Left lung (tissue), 10 donors: ENCODE data around the gene ZNF677. TPM values are rescaled to one million over a fixed set of nuclear protein-coding genes. Genes with fewer than 3 reads are reported as not detected.
"Not testable (repeated sequence)": the region's sequence is repeated elsewhere in the genome, so short reads cannot be mapped to it uniquely, and the experiment has no call there.

Experiments used
- ATAC-seq: fragments of 200-7000 bp; cut with Tn5 transposase; one replicate; pipeline ENCODE4 v1.9.1; 2020; ENCODE audit warnings: moderate library complexity
- DNase-seq, 4 donors: peaks; one replicate each; pipeline ENCODE4 v3.0.0-alpha.2; 2013 to 2020
- H3K27ac ChIP-seq, 2 donors: fragments of 200-600 bp; sonication (generic) in 1 of 2; one replicate each; pipeline versions ENCODE4 v1.5.0 to v1.8.0; 2020 to 2021
- H3K27me3 ChIP-seq, 2 donors: fragments of 200-600 bp; sonication (generic) in 1 of 2; one replicate each; pipeline versions ENCODE4 v1.5.0 to v1.8.0; 2020 to 2021
- H3K36me3 ChIP-seq, 2 donors: fragments of 200-600 bp; sonication (generic) in 1 of 2; one replicate each; pipeline versions ENCODE4 v1.5.0 to v1.8.0; 2020 to 2021
- H3K4me1 ChIP-seq, 2 donors: fragments of 200-600 bp; one replicate each; pipeline ENCODE4 v1.8.0; 2021
- H3K4me3 ChIP-seq, 2 donors: fragments of 200-600 bp; sonication (generic) in 1 of 2; one replicate each; pipeline versions ENCODE4 v1.5.0 to v1.8.0; 2020 to 2021; ENCODE audit warnings: mild to moderate bottlenecking in 1 of 2
- H3K9me3 ChIP-seq, 2 donors: fragments of 200-600 bp; sonication (generic) in 1 of 2; one replicate each; pipeline versions ENCODE4 v1.5.0 to v1.8.0; 2020 to 2021
- intact Hi-C, 2 donors: fragments of 100-400 bp; cut with DNase I; formaldehyde crosslinking; loops; one replicate each; pipeline versions ENCODE4 v1.11.2 to v1.14.2; 2022
- polyA plus RNA-seq, 6 donors: library from polyadenylated mRNA; unstranded; fragments of 120-200 nt; gene quantifications; one replicate each; pipeline ENCODE4 v1.2.1, GENCODE V29; 2013; ENCODE audit not compliant: insufficient read length in 6 of 6
- total RNA-seq, 2 donors: library from RNA; stranded (reverse); fragmentation: NEBNext Ultra II Directional; extraction: Animal tissue kit (Norgen Biotek cat#: 25700); gene quantifications; one replicate each; pipeline ENCODE4 v1.2.1, GENCODE V29; 2021
- TF ChIP-seq, protein P1 (sequence below), 2 donors: fragments of 200-600 bp; sonication (generic) in 1 of 2; IDR thresholded peaks; one replicate each; pipeline versions ENCODE4 v1.5.0 to v1.8.0; 2021; ENCODE audit warnings: antibody characterized with exemption in 2 of 2
- donor health status: DM: no; HTN: yes; CAD: no.
- donor health status: DM: no; HTN: no; CAD: no.

The ZNF677 gene
- total and polyA plus RNA-seq, 8 donors, result 13.8 to 58.3 (median 53.2) TPM

DNA sequence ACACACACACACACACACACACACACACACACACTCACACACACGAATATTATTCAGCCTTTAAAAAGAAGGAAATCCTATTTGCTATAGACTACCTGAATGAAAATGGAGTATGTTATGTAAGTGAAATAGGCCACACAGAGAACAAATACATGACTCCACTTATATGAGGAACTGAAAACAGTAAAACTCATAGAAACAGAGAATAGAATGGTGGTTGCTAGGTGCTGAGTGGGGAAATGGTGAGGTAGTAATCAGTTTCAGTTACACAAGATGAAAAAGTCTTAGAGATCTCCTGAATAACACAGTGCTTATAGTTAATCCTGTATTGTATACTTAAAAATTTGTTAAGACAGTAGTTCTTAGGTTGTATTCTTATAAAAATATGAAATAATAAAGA is 8.2 kb downstream of the ZNF677 start:
- Histone ChIP-seq H3K36me3 (peaks cover 0 to 85% of the 10 kb centered on the region in 2 donors), H3K4me1 (no peaks in the 10 kb centered on the region), H3K27me3 (no peaks in the 10 kb centered on the region), H3K9me3 (peaks cover 10 to 99% of the 10 kb centered on the region in 2 donors), H3K27ac (no peak overlapping the region), H3K4me3 (no peak overlapping the region)
- intact Hi-C loops, result no loop called here
- ATAC-seq (no peak), DNase-seq (no peak)
- TF ChIP-seq, protein P1, sequence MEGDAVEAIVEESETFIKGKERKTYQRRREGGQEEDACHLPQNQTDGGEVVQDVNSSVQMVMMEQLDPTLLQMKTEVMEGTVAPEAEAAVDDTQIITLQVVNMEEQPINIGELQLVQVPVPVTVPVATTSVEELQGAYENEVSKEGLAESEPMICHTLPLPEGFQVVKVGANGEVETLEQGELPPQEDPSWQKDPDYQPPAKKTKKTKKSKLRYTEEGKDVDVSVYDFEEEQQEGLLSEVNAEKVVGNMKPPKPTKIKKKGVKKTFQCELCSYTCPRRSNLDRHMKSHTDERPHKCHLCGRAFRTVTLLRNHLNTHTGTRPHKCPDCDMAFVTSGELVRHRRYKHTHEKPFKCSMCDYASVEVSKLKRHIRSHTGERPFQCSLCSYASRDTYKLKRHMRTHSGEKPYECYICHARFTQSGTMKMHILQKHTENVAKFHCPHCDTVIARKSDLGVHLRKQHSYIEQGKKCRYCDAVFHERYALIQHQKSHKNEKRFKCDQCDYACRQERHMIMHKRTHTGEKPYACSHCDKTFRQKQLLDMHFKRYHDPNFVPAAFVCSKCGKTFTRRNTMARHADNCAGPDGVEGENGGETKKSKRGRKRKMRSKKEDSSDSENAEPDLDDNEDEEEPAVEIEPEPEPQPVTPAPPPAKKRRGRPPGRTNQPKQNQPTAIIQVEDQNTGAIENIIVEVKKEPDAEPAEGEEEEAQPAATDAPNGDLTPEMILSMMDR (IDR thresholded peaks at IDR 0.05), result no peak

DNA sequence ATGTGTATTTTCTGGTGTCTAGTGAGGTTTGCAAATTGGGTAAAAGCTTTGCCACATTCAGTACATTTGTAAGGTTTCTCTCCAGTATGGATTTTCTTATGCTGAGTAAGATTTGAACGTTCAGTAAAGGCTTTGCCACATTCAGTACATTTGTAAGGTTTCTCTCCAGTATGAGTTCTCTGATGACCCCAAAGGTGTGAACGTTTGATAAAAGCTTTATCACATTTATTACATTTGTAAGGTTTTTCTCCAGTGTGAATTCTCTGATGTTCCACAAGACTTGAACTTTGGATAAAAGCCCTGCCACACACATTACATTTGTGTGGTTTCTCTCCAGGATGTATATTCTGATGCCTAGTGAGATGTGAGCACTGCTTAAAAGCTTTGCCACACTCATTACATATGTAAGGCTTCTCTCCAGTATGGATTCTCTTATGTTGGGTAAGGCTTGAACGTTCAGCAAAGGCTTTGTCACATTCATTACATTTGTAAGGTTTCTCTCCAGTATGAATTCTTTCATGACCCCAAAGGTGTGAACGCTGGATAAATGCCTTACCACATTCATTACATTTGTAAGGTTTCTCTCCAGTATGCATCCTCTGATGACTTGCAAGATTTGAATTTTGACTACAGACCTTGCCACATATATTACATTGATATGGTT is 17.4 kb downstream of the ZNF677 start:
- no peak for DNase-seq
- no peak overlapping the region for H3K4me3 ChIP-seq
- H3K9me3 ChIP-seq, result peaks cover 18 to 100% of the 10 kb centered on the region in 2 donors
- no peaks in the 10 kb centered on the region for H3K4me1 ChIP-seq
- H3K27ac ChIP-seq, result no peak overlapping the region
- TF ChIP-seq, protein P1 (IDR thresholded peaks at IDR 0.05), result no peak
- no peak for ATAC-seq
- peaks cover 0 to 54% of the 10 kb centered on the region in 2 donors for H3K36me3 ChIP-seq
- no peaks in the 10 kb centered on the region for H3K27me3 ChIP-seq
- intact Hi-C loops, result no loop called here

DNA sequence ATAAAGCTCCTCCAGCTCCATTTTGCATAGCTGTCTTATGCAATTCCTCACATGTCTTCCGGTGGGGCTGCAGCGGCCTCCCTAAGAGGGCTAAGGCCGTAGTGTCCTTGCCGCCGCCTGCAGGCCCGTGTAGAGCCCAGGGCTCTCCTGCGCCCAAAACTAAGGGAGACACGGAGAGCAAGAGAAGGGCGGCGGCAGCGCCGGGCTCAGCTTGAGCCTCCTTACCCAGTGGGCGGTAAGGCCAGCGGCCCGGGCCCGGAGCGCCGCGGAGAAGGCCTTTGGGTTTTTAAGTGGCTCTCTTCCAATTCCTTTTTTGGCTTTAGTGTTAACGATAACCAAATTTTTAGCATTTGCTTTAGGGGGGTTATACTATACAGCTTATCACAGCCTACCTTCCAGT is 30.1 kb downstream of the ZNF677 start:
- Histone ChIP-seq H3K36me3 (no peaks in the 10 kb centered on the region), H3K27me3 (no peaks in the 10 kb centered on the region), H3K4me1 (no peaks in the 10 kb centered on the region), H3K4me3 (no peak overlapping the region), H3K27ac (no peak overlapping the region), H3K9me3 (peaks cover 0 to 99% of the 10 kb centered on the region in 2 donors)
- DNase-seq, result peak in 1 of 4 donors; percentile 37
- TF ChIP-seq, protein P1 (IDR thresholded peaks at IDR 0.05), result no peak
- ATAC-seq, result no peak
- intact Hi-C loops, result no loop called here

DNA sequence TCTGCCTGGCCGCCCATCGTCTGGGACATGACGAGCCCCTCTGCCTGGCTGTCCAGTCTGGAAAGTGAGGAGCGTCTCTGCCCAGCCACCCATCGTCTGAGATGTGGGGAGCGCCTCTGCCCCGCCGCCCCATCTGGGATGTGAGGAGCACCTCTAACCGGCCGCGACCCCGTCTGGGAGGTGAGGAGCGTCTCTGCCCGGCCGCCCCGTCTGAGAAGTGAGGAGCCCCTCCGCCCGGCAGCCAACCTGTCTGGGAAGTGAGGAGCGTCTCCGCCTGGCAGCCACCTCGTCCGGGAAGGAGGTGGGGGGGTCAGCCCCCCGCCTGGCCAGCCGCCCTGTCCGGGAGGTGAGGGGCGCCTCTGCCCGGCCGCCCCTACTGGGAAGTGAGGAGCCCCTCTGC is 32.0 kb downstream of the ZNF677 start:
- H3K4me1 ChIP-seq, H3K4me3 ChIP-seq, H3K27ac ChIP-seq, H3K27me3 ChIP-seq, intact Hi-C loops, ATAC-seq, H3K36me3 ChIP-seq: not testable (repeated sequence)
- peaks cover 8 to 99% of the 10 kb centered on the region in 2 donors for H3K9me3 ChIP-seq
- peak in 1 of 4 donors; percentile 61 for DNase-seq

DNA sequence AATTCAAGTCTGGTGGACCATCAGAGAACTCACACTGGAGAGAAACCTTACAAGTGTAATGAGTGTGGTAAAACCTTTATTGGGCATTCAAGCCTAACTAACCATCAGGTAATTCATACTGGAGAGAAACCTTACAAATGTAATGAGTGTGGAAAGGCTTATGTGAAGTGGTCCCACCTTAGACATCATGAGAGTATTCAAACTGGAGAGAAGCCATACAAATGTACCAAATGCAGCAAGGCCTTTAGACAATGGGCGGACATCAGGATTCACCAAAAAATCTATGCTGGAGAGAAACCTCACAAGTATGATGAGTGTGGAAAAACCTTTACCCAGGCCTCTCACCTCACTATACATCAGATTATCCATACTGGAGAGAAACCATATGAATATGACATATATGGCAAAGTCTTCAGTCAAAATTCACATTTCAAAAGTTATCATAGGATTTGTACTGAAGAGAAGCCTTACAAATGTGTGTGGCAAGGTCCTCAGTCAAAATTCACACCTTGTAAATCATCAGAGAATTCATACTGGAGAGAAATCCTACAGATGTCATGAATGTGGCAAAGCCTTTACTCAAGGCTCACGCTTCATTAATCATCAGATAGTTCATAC is 41.9 kb downstream of the ZNF677 start:
- Histone ChIP-seq H3K4me1 (no peaks in the 10 kb centered on the region), H3K36me3 (peaks cover 0 to 37% of the 10 kb centered on the region in 2 donors), H3K4me3 (no peak overlapping the region), H3K27me3 (no peaks in the 10 kb centered on the region), H3K9me3 (peaks cover 6 to 100% of the 10 kb centered on the region in 2 donors), H3K27ac (no peak overlapping the region)
- no peak for DNase-seq
- intact Hi-C loops, result no loop called here
- no peak for ATAC-seq
- TF ChIP-seq, protein P1 (IDR thresholded peaks at IDR 0.05), result no peak

DNA sequence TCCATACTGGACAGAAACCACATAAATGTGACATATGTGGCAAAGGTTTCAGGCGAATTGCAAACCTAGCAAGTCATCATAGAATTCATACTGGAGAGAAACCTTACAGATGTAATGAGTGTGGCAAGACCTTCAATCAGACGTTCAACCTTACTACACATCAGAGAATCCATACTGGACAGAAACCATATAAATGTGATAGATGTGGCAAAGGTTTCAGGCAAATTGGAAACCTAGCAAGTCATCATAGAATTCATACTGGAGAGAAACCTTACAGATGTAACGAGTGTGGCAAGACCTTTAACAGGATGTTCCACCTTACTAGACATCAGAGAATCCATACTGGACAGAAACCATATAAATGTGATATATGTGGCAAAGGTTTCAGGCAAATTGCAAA is 43.1 kb downstream of the ZNF677 start:
- H3K4me1 ChIP-seq, H3K27me3 ChIP-seq, ATAC-seq, H3K27ac ChIP-seq, H3K4me3 ChIP-seq, DNase-seq, intact Hi-C loops: not testable (repeated sequence)
- peaks cover 0 to 50% of the 10 kb centered on the region in 2 donors for H3K36me3 ChIP-seq
- H3K9me3 ChIP-seq, result peaks cover 6 to 100% of the 10 kb centered on the region in 2 donors
